Endodermal cell (in vitro differentiated cells): ENCODE measurements around the gene MRPL20. TPM values are rescaled to one million over a fixed set of nuclear protein-coding genes. Genes with fewer than 3 reads are reported as not detected.

Experiments used
- DNase-seq: peaks from one replicate; pipeline ENCODE4 v3.0.0-alpha.2; 2017
- H3K27ac ChIP-seq: 2 replicates; pipeline ENCODE4 v1.5.1; 2013; ENCODE audit warnings: mild to moderate bottlenecking, low read depth, low read length, moderate library complexity
- H3K27me3 ChIP-seq: 2 replicates; pipeline ENCODE4 v1.6.1; 2013; ENCODE audit warnings: mild to moderate bottlenecking, low read length, moderate library complexity; ENCODE audit not compliant: insufficient read depth, control insufficient read depth, poor library complexity, severe bottlenecking
- H3K36me3 ChIP-seq: 2 replicates; pipeline ENCODE4 v1.7.0; 2013; ENCODE audit warnings: mild to moderate bottlenecking, low read length, moderate library complexity; ENCODE audit not compliant: control insufficient read depth, insufficient read depth
- H3K4me1 ChIP-seq: one replicate; pipeline ENCODE4 v1.7.0; 2013; ENCODE audit warnings: low read length; ENCODE audit not compliant: control insufficient read depth, insufficient read depth
- H3K4me3 ChIP-seq: 2 replicates; pipeline ENCODE4 v1.5.1; 2013; ENCODE audit warnings: mild to moderate bottlenecking, low read length, moderate library complexity
- H3K9ac ChIP-seq: 2 replicates; pipeline ENCODE4 v1.6.1; 2013; ENCODE audit warnings: mild to moderate bottlenecking, low read length, moderate library complexity; ENCODE audit not compliant: poor library complexity, severe bottlenecking; ENCODE audit errors: extremely low read depth
- H3K9me3 ChIP-seq: 2 replicates; pipeline ENCODE4 v1.6.1; 2013; ENCODE audit warnings: mild to moderate bottlenecking, low read length, moderate library complexity; ENCODE audit not compliant: control insufficient read depth
- H3K27ac Mint-ChIP-seq: 2 replicates; pipeline ENCODE4 v1.8.0; 2020; ENCODE audit warnings: mixed read lengths
- H3K27me3 Mint-ChIP-seq: 2 replicates; pipeline ENCODE4 v1.8.0; 2021; ENCODE audit warnings: mild to moderate bottlenecking, mixed read lengths; ENCODE audit not compliant: insufficient read depth
- H3K36me3 Mint-ChIP-seq: 2 replicates; pipeline ENCODE4 v1.8.0; 2020; ENCODE audit warnings: low read depth, mixed read lengths
- H3K4me1 Mint-ChIP-seq: 2 replicates; pipeline ENCODE4 v1.8.0; 2020; ENCODE audit warnings: mixed read lengths
- H3K4me3 Mint-ChIP-seq: 2 replicates; pipeline ENCODE4 v1.8.0; 2020; ENCODE audit warnings: mild to moderate bottlenecking, moderate library complexity, mixed read lengths
- H3K9me3 Mint-ChIP-seq: 2 replicates; pipeline ENCODE4 v1.8.0; 2020; ENCODE audit warnings: mild to moderate bottlenecking, mixed read lengths
- CTCF ChIP-seq: fragments of 200-600 bp; sonication (generic); conservative IDR thresholded peaks from 2 replicates; pipeline ENCODE4 v1.5.0; 2021; ENCODE audit warnings: antibody characterized with exemption, mild to moderate bottlenecking
- WGBS, 2 experiments: methylation state at CpG; one replicate each; pipeline versions ENCODE4 v1.1.5 to v1.1.7; 2013; ENCODE audit warnings: missing lambda C conversion rate in 2 of 2, mixed read lengths in 1 of 2; ENCODE audit not compliant: insufficient coverage in 1 of 2, insufficient read length in 1 of 2; 5-methylcytosine and 5-hydroxymethylcytosine counted together
- total RNA-seq, 2 donors: library from RNA; stranded (reverse); fragmentation: NEBNext Ultra II Directional in 1 of 2; extraction: Animal tissue kit (Norgen Biotek cat#: 25700) in 1 of 2; gene quantifications; 2 replicates in 1 of 2; 3 replicates in 1 of 2; pipeline ENCODE4 v1.2.1, GENCODE V29; 2021

Gene MRPL20
- total RNA-seq, 2 donors from 2014 or later = 109 to 129 TPM

- WGBS, 2 experiments = 0% methylated on average over 25 to 54 of the region's 54 CpGs
- no peaks in the 10 kb centered on the region for H3K9me3 Mint-ChIP-seq
- peak overlapping the region; percentile 88 for H3K4me3 Mint-ChIP-seq
- TF ChIP-seq CTCF = no peak
- no peaks in the 10 kb centered on the region for H3K27me3 Mint-ChIP-seq
- peaks cover 69% of the 10 kb centered on the region for H3K36me3 Mint-ChIP-seq
- Histone ChIP-seq H3K27me3 (no peaks in the 10 kb centered on the region), H3K36me3 (peaks cover 68% of the 10 kb centered on the region), H3K9ac (peak overlapping the region; percentile 90), H3K27ac (peak overlapping the region; percentile 73), H3K9me3 (no peaks in the 10 kb centered on the region), H3K4me3 (peak overlapping the region; percentile 98), H3K4me1 (peaks cover 20% of the 10 kb centered on the region)
- peak overlapping the region; percentile 93 for H3K27ac Mint-ChIP-seq
- H3K4me1 Mint-ChIP-seq = peaks cover 25% of the 10 kb centered on the region
- DNase-seq = no peak
Measured at GRCh38 chr1:1398677-1399186, 8.4 kb downstream of the MRPL20 start.

GRCh38 chr1:1397839-1398523 lies 9.1 kb downstream of the MRPL20 start:
- Histone ChIP-seq H3K9ac (peak overlapping the region; percentile 90), H3K27ac (no peak overlapping the region), H3K9me3 (no peaks in the 10 kb centered on the region), H3K36me3 (peaks cover 70% of the 10 kb centered on the region), H3K4me1 (peaks cover 20% of the 10 kb centered on the region), H3K27me3 (no peaks in the 10 kb centered on the region), H3K4me3 (peak overlapping the region; percentile 98)
- no peak for DNase-seq
- Mint-ChIP-seq H3K9me3 (no peaks in the 10 kb centered on the region), H3K36me3 (peaks cover 69% of the 10 kb centered on the region), H3K4me1 (peaks cover 25% of the 10 kb centered on the region), H3K4me3 (peak overlapping the region; percentile 88), H3K27me3 (no peaks in the 10 kb centered on the region), H3K27ac (peak overlapping the region; percentile 93)
- no peak for TF ChIP-seq CTCF
- WGBS, 2 experiments = 74 to 81% methylated on average over 18 to 19 of the region's 19 CpGs

- 98 to 100% methylated on average over 3 to 11 of the region's 11 CpGs for WGBS, 2 experiments
- Histone ChIP-seq H3K4me1 (peaks cover 5% of the 10 kb centered on the region), H3K36me3 (peaks cover 75% of the 10 kb centered on the region), H3K27me3 (no peaks in the 10 kb centered on the region), H3K27ac (no peak overlapping the region), H3K9ac (no peak overlapping the region), H3K4me3 (no peak overlapping the region), H3K9me3 (no peaks in the 10 kb centered on the region)
- Mint-ChIP-seq H3K4me1 (peaks cover 8% of the 10 kb centered on the region), H3K36me3 (peaks cover 75% of the 10 kb centered on the region), H3K9me3 (no peaks in the 10 kb centered on the region), H3K27me3 (no peaks in the 10 kb centered on the region), H3K4me3 (no peak overlapping the region), H3K27ac (peak overlapping the region; percentile 62)
- no peak for TF ChIP-seq CTCF
- DNase-seq = no peak
Measured at GRCh38 chr1:1395166-1395565, 11.9 kb downstream of the MRPL20 start.
